OCI-LY1 (cell line): ENCODE results near the gene VGLL4.

Source experiments
- EZH2 ChIP-seq: fragments of 200-600 bp; sonication (generic), shearing (Covaris generic); IDR thresholded peaks from 2 replicates; pipeline ENCODE4 v1.8.0; 2017; ENCODE audit warnings: borderline replicate concordance, mixed run types, mild to moderate bottlenecking, antibody characterized with exemption, low read length, moderate library complexity, mixed read lengths
- TF ChIP-seq, protein P1 (sequence below): fragments of 200-600 bp; sonication (generic), shearing (Covaris generic); IDR thresholded peaks from 2 replicates; pipeline ENCODE4 v1.5.1; 2017; ENCODE audit warnings: mild to moderate bottlenecking, antibody characterized with exemption, low read length, moderate library complexity, mixed read lengths

DNA sequence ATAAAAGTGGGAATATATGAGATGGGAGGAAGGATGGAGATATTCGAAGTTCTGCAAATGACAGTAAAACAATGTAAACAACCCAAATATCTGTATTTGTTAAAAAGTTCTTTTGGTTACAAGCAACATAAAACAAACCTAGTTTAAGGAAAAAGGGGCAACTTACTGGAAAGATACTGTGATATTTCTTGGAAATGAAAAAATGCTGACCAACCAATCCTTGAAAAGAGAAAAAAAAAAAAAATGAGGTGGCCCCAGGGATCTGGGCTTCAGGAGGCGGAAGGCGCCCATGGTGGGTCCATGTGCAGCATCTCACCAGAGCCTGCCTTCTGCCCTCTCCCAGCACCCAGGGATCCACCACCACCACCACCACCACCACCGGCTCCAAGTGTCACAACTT, 59.1 kb downstream of the VGLL4 start:
- TF ChIP-seq, protein P1, sequence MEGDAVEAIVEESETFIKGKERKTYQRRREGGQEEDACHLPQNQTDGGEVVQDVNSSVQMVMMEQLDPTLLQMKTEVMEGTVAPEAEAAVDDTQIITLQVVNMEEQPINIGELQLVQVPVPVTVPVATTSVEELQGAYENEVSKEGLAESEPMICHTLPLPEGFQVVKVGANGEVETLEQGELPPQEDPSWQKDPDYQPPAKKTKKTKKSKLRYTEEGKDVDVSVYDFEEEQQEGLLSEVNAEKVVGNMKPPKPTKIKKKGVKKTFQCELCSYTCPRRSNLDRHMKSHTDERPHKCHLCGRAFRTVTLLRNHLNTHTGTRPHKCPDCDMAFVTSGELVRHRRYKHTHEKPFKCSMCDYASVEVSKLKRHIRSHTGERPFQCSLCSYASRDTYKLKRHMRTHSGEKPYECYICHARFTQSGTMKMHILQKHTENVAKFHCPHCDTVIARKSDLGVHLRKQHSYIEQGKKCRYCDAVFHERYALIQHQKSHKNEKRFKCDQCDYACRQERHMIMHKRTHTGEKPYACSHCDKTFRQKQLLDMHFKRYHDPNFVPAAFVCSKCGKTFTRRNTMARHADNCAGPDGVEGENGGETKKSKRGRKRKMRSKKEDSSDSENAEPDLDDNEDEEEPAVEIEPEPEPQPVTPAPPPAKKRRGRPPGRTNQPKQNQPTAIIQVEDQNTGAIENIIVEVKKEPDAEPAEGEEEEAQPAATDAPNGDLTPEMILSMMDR, result no peak
- TF ChIP-seq EZH2, result no peak
